Keratinocyte (primary cell): ENCODE data around the gene BLOC1S4. TPM values are rescaled to one million over a fixed set of nuclear protein-coding genes. Genes with fewer than 3 reads are reported as not detected.

Experiments
- DNase-seq: peaks from one replicate; pipeline ENCODE4 v3.0.0-alpha.2; 2011; ENCODE audit warnings: low read depth, missing footprints, low spot score
- FAIRE-seq: peaks from 2 replicates; lab custom pipeline; 2011; peaks lifted over from hg19 to GRCh38; lab: Jason Lieb, UNC
- H2AFZ ChIP-seq: 2 replicates; pipeline ENCODE4 v1.6.0; 2012; ENCODE audit warnings: low read length, control low read depth, inconsistent platforms; ENCODE audit not compliant: control insufficient read depth
- H3K27ac ChIP-seq: 2 replicates; pipeline ENCODE4 v1.5.1; 2011; ENCODE audit warnings: low read length; ENCODE audit not compliant: control insufficient read depth, insufficient read depth
- H3K27me3 ChIP-seq: 3 replicates; pipeline ENCODE4 v1.6.0; 2011; ENCODE audit warnings: low read length; ENCODE audit not compliant: control insufficient read depth, insufficient read depth; ENCODE audit errors: extremely low read depth
- H3K36me3 ChIP-seq, 2 experiments: 2 replicates in 1 of 2; 3 replicates in 1 of 2; pipeline ENCODE4 v1.5.1; 2011; ENCODE audit warnings: low read length in 2 of 2, mild to moderate bottlenecking in 1 of 2; ENCODE audit not compliant: control insufficient read depth in 2 of 2, insufficient read depth in 2 of 2; ENCODE audit errors: extremely low read depth in 1 of 2
- H3K4me1 ChIP-seq: 3 replicates; pipeline ENCODE4 v1.5.1; 2011; ENCODE audit warnings: low read length; ENCODE audit not compliant: control insufficient read depth, insufficient read depth; ENCODE audit errors: extremely low read depth
- H3K4me2 ChIP-seq: 3 replicates; pipeline ENCODE4 v1.6.0; 2011; ENCODE audit warnings: low read depth, low read length; ENCODE audit not compliant: control insufficient read depth, insufficient read depth; ENCODE audit errors: extremely low read depth
- H3K4me3 ChIP-seq, 3 experiments: fragments of 200-600 bp in 1 of 3; sonication (generic) in 1 of 3; 2 replicates in 2 of 3; 3 replicates in 1 of 3; pipeline ENCODE4 v1.5.1; 2011 to 2016; ENCODE audit warnings: low read length in 3 of 3, mild to moderate bottlenecking in 3 of 3, control low read depth in 2 of 3, inconsistent platforms in 1 of 3, low read depth in 1 of 3, mixed read lengths in 1 of 3, mixed run types in 1 of 3, moderate library complexity in 1 of 3; ENCODE audit not compliant: control insufficient read depth in 2 of 3, insufficient read depth in 2 of 3; ENCODE audit errors: extremely low read depth in 1 of 3
- H3K79me2 ChIP-seq: 2 replicates; pipeline ENCODE4 v1.6.0; 2012; ENCODE audit warnings: low read length; ENCODE audit not compliant: control insufficient read depth, insufficient read depth
- H3K9ac ChIP-seq: 3 replicates; pipeline ENCODE4 v1.6.0; 2011; ENCODE audit warnings: low read length; ENCODE audit not compliant: control insufficient read depth, insufficient read depth; ENCODE audit errors: extremely low read depth
- H3K9me1 ChIP-seq: 3 replicates; pipeline ENCODE4 v1.6.0; 2011; ENCODE audit warnings: low read length; ENCODE audit not compliant: control insufficient read depth, insufficient read depth; ENCODE audit errors: extremely low read depth
- H3K9me3 ChIP-seq: 2 replicates; pipeline ENCODE4 v1.5.1; 2012; ENCODE audit warnings: low read depth, low read length; ENCODE audit not compliant: control insufficient read depth
- H4K20me1 ChIP-seq: 3 replicates; pipeline ENCODE4 v1.6.0; 2011; ENCODE audit warnings: low read length; ENCODE audit not compliant: control insufficient read depth, insufficient read depth; ENCODE audit errors: extremely low read depth
- CTCF ChIP-seq, 3 experiments: IDR thresholded peaks in 1 of 3; conservative IDR thresholded peaks in 1 of 3; optimal IDR thresholded peaks in 1 of 3; 2 replicates in 2 of 3; 3 replicates in 1 of 3; pipeline versions ENCODE3 to v1.5.1; 2011; ENCODE audit warnings: low read length in 3 of 3, mild to moderate bottlenecking in 3 of 3, moderate library complexity in 2 of 3, control low read depth in 1 of 3, inconsistent platforms in 1 of 3; ENCODE audit not compliant: insufficient read depth in 2 of 3; ENCODE audit errors: extremely low read depth in 1 of 3
- EZH2 ChIP-seq: IDR thresholded peaks from one replicate; pipeline ENCODE4 v1.6.1; 2012; ENCODE audit warnings: inconsistent platforms, mild to moderate bottlenecking, low read length, moderate library complexity
- dilution Hi-C: fragments of 300-500 bp; cut with MboI; formaldehyde crosslinking; loops from one replicate; pipeline ENCODE4 v1.7.0; 2020; ENCODE audit warnings: low sequenced_read_pairs; ENCODE audit not compliant: extremely low pct_ligation_motif_present
- polyA plus RNA-seq, 5 experiments: library from polyadenylated mRNA; depleted of rRNA in 3 of 5; stranded (reverse) in 3 of 5; stranded (forward) in 1 of 5; unstranded in 1 of 5; fragments of >200 nt; gene quantifications; 1 replicate in 1 of 5; 2 replicates in 3 of 5; 3 replicates in 1 of 5; pipeline versions ENCODE4 v1.2.1 to v1.2.3, GENCODE V29; 2011 to 2012; ENCODE audit warnings: missing spikeins in 2 of 5, low read depth in 1 of 5, low replicate concordance in 1 of 5

The BLOC1S4 gene
- polyA plus RNA-seq, 1 donor (not counting 4 experiments of a cell fraction or from before 2014, with no cell fraction given) = 11.7 TPM

- no peaks in the 10 kb centered on the region for H3K9me1 ChIP-seq
- no peak overlapping the region for H3K4me3 ChIP-seq
- no peak overlapping the region for H3K27ac ChIP-seq
- H3K79me2 ChIP-seq = no peaks in the 10 kb centered on the region
- H3K4me1 ChIP-seq = peaks cover 5% of the 10 kb centered on the region
- DNase-seq (no peak), FAIRE-seq (no peak)
- H3K4me2 ChIP-seq = no peak overlapping the region
- no peak overlapping the region for H2AFZ ChIP-seq
- dilution Hi-C loops = no loop called here
- no peaks in the 10 kb centered on the region for H3K9me3 ChIP-seq
- H3K36me3 ChIP-seq = no peaks in the 10 kb centered on the region
- H3K27me3 ChIP-seq = peaks cover 11% of the 10 kb centered on the region
- TF ChIP-seq CTCF (optimal IDR thresholded peaks at IDR 0.05 in 1 of 3, IDR thresholded peaks at IDR 0.05 in 1 of 3, conservative IDR thresholded peaks at IDR 0.05 in 1 of 3; ENCODE audit: extremely low read depth in 1 of 3, insufficient read depth in 2 of 3, low read length in 3 of 3) = no peak
- TF ChIP-seq EZH2 = no peak
- H3K9ac ChIP-seq = no peak overlapping the region
- no peaks in the 10 kb centered on the region for H4K20me1 ChIP-seq
These were observed 27.0 kb downstream of the BLOC1S4 start for GRCh38 chr4:6742989-6743388.

GRCh38 chr4:6746721-6747293 lies 30.8 kb downstream of the BLOC1S4 start:
- TF ChIP-seq EZH2 (no peak), CTCF (optimal IDR thresholded peaks at IDR 0.05 in 1 of 3, IDR thresholded peaks at IDR 0.05 in 1 of 3, conservative IDR thresholded peaks at IDR 0.05 in 1 of 3; ENCODE audit: extremely low read depth in 1 of 3, insufficient read depth in 2 of 3, low read length in 3 of 3) (no peak)
- Histone ChIP-seq H2AFZ (no peak overlapping the region), H3K27me3 (peaks cover 11% of the 10 kb centered on the region), H3K79me2 (no peaks in the 10 kb centered on the region), H3K27ac (no peak overlapping the region), H3K9me3 (no peaks in the 10 kb centered on the region), H4K20me1 (no peaks in the 10 kb centered on the region), H3K4me2 (no peak overlapping the region), H3K36me3 (no peaks in the 10 kb centered on the region), H3K9ac (no peak overlapping the region), H3K9me1 (no peaks in the 10 kb centered on the region), H3K4me3 (no peak overlapping the region), H3K4me1 (peaks cover 16% of the 10 kb centered on the region)
- dilution Hi-C loops = no loop called here
- no peak for FAIRE-seq
- DNase-seq = no peak
